ENCODE data around the gene CANT1.

The CANT1 gene

DNA sequence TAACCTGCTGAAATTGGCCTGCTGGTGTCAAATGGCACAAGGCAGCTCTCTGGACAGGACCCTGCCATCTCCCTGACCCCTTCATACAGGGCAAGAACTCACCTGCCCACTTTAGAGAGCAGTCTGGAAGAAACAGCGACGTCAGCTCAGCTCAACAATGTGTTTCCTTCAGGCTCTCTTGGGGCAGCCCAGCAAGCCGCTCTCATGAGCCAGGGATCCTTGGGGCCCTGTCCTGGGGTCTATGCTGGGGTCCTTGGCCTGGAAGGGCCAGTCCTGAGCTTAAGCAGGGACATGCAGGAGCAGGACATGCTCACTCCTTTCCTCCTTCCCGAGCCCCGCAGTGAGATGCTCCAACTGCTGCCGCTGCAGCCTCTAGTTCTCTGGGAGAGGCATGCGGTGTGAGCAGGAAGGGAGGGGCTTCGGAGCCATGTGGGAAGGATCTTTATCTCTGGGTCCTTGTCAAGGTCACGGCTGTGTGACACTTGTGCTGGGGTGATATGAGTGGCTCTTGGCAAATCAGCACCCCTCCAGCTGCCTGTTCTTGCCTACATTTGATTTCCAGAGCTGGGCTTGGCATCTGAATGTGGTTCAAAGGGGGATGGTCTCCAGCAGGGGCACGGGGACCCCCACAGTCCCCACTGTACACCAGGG, 17.8 kb upstream of the CANT1 start:
- H3K4me3 ChIP-seq (replicated peaks; ENCODE audit: low read depth, low read length), result no peak overlapping the region
- TF ChIP-seq CTCF (IDR thresholded peaks at IDR 0.05; ENCODE audit: low read depth, low read length, missing control alignments), result no peak
- no peak for DNase-seq (ENCODE audit: extremely low read depth, low read depth)

DNA sequence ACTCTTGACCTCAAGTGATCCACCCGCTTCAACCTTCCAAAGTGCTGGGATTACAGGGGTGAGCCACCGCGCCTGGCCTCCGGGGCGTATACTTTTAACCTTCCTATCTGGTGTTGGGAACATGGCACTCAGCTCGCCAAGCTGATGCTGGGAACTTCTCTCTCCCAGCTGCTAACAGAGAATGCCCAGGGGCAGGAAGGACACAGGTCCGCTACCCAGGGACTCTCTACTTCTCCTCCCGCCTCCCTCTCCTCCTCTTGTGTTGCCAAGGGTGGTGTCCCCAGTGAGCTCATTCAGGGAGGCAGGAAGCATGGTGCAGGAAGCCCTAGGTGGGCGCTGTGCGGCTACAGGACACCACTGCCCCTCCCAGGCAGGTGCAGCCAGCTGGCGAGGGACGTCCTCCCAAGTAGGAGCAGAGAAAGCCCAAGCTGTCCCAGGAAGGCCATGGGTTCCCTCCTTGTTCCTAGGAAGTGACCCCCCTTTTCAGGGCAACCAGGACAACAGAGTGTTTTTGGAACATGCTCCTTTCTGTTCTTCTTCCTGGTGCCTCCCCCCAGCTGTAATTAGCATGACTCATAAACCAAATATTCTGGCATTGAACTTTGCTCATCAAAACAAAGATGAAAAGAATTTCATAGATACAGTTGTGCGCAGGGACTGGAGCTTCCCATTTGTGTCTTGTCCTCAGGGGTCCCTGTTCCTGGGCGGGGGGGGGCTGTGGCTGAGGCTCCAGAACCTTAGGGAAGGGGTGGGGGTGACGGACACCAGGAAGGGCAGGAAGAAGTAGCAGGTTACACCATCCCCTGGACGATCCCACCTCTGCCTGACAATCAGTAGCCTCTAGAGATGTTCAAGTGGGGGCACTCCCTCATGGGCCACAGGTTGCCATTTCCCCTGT, 17.1 kb upstream of the CANT1 start:
- no peak overlapping the region for H3K4me3 ChIP-seq (replicated peaks; ENCODE audit: low read depth, low read length)
- TF ChIP-seq CTCF (IDR thresholded peaks at IDR 0.05; ENCODE audit: low read depth, low read length, missing control alignments), result no peak
- peak; percentile 72 for DNase-seq (ENCODE audit: extremely low read depth, low read depth)

GRCh38 chr17:79024901-79025737, 15.6 kb upstream of the CANT1 start:
- no peak for DNase-seq (ENCODE audit: extremely low read depth, low read depth)
- peak overlapping the region; percentile 54 for H3K4me3 ChIP-seq (replicated peaks; ENCODE audit: low read depth, low read length)
- no peak for TF ChIP-seq CTCF (IDR thresholded peaks at IDR 0.05; ENCODE audit: low read depth, low read length, missing control alignments)

DNA sequence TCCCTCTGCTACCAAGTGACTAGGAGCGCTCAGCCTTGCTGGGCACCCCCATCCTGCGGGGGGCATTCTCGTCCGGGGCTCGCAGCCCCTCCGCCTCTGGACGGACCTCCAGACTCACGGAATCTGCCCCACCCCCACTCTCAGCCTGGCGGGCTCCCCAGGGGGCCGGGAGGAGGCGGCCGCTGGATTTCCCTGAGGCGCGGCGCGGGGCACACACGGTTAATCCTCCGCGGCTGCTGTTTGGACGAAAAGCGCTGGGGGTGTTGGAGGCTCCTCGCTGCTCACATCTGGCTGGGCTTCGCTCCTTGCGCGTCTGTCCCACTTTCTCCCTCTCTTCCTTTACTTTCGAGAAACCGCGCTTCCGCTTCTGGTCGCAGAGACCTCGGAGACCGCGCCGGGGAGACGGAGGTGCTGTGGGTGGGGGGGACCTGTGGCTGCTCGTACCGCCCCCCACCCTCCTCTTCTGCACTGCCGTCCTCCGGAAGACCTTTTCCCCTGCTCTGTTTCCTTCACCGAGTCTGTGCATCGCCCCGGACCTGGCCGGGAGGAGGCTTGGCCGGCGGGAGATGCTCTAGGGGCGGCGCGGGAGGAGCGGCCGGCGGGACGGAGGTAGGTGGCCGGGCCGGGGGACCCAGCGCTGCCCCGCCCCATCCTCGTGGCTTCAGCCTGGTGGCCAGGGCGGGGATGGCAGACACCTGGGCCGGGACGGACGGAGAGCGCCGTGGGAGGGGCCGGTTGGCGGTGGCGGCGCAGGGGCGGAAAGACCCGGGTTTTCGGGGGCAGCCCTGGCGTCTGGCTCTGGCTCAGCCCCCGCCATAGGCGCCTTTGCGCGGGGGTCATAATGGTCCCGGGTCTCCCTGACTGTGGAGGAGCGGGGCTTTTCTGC, 14.6 kb upstream of the CANT1 start, which contains the start of gene C1QTNF1:
Gene C1QTNF1 (plus strand): TSS at position 284 of the 886 bp plus-strand sequence. CDS start 19,800 bp downstream, outside the sequence.
- peak; percentile 2 for TF ChIP-seq CTCF (IDR thresholded peaks at IDR 0.05; ENCODE audit: low read depth, low read length, missing control alignments)
- DNase-seq (ENCODE audit: extremely low read depth, low read depth), result no peak
- peak within 1 kb of the TSS; percentile 54 for H3K4me3 ChIP-seq (replicated peaks; ENCODE audit: low read depth, low read length)

DNA sequence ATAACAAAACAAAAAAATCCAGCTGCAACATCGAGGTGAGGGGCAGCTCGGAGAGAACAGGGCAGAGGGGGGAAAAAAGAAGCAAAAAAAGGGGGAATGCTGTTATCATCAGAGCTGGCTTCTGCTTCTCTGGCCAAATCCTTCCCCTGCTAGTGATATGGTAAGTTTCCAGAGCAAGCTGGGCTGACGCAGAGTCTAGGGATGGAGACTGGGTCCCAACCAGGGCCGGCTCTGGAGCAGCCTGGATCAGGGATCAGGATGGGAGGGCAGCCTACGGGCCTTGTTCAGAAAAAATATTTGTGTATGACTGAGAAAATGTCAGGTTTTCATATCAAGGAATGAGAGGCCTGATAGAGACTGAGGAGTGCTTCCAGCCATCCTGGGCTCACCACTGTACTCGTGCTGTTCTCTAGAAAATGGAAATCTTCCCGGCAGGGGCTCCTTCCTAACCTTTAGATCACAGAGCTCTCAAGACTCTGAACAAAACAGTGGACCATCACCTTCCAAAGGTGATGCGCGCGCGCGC, 13.7 kb upstream of the CANT1 start:
- no peak for DNase-seq (ENCODE audit: extremely low read depth, low read depth)
- no peak overlapping the region for H3K4me3 ChIP-seq (replicated peaks; ENCODE audit: low read depth, low read length)
- TF ChIP-seq CTCF (IDR thresholded peaks at IDR 0.05; ENCODE audit: low read depth, low read length, missing control alignments), result no peak
